SKM-1 (cell line): ENCODE data around the gene CEBPA.

Experiments used
- DNase-seq: peaks from one replicate; lab custom pipeline; 2025; ENCODE audit not compliant: unreplicated experiment; lab: John Stamatoyannopoulos, UW

Gene CEBPA

GRCh38 chr19:33289261-33289660, 13.1 kb downstream of the CEBPA start:
- DNase-seq = no peak

- no peak for DNase-seq
Observed at GRCh38 chr19:33288666-33289065, 13.7 kb downstream of the CEBPA start.

- DNase-seq = no peak
Observed at GRCh38 chr19:33287927-33288326, 14.4 kb downstream of the CEBPA start.

GRCh38 chr19:33287438-33287837, 14.9 kb downstream of the CEBPA start:
- no peak for DNase-seq

- no peak for DNase-seq
Observed at GRCh38 chr19:33286899-33287298, 15.4 kb downstream of the CEBPA start.

- DNase-seq = no peak
Observed at GRCh38 chr19:33285441-33285927, 16.9 kb downstream of the CEBPA start.

- DNase-seq = no peak
Observed at GRCh38 chr19:33284756-33285155, 17.6 kb downstream of the CEBPA start.

GRCh38 chr19:33284146-33284643, 18.1 kb downstream of the CEBPA start:
- DNase-seq = no peak

- DNase-seq = no peak
Observed at GRCh38 chr19:33283589-33283988, 18.7 kb downstream of the CEBPA start.

- DNase-seq = no peak
Observed at GRCh38 chr19:33282036-33282671, 20.2 kb downstream of the CEBPA start.

GRCh38 chr19:33281296-33281926, 20.9 kb downstream of the CEBPA start:
- no peak for DNase-seq

GRCh38 chr19:33280351-33280921, 21.9 kb downstream of the CEBPA start:
- DNase-seq = no peak

- no peak for DNase-seq
Observed at GRCh38 chr19:33279430-33280350, 22.6 kb downstream of the CEBPA start.

- DNase-seq = no peak
Observed at GRCh38 chr19:33278403-33279269, 23.7 kb downstream of the CEBPA start.

GRCh38 chr19:33278023-33278402, 24.3 kb downstream of the CEBPA start:
- DNase-seq = no peak

GRCh38 chr19:33277434-33277833, 24.9 kb downstream of the CEBPA start:
- DNase-seq = no peak

- DNase-seq = no peak
Observed at GRCh38 chr19:33275933-33276619, 26.3 kb downstream of the CEBPA start.

- no peak for DNase-seq
Observed at GRCh38 chr19:33275559-33275932, 26.8 kb downstream of the CEBPA start.

- DNase-seq = no peak
Observed at GRCh38 chr19:33274663-33275558, 27.4 kb downstream of the CEBPA start.
